NCI-H510A (cell line): ENCODE results near the gene NTM.
"Not testable (repeated sequence)": the region's sequence is repeated elsewhere in the genome, so short reads cannot be mapped to it uniquely, and the experiment has no call there.

Experiments
- DNase-seq: peaks from one replicate; lab custom pipeline; 2025; lab: John Stamatoyannopoulos, UW

The NTM gene

DNA sequence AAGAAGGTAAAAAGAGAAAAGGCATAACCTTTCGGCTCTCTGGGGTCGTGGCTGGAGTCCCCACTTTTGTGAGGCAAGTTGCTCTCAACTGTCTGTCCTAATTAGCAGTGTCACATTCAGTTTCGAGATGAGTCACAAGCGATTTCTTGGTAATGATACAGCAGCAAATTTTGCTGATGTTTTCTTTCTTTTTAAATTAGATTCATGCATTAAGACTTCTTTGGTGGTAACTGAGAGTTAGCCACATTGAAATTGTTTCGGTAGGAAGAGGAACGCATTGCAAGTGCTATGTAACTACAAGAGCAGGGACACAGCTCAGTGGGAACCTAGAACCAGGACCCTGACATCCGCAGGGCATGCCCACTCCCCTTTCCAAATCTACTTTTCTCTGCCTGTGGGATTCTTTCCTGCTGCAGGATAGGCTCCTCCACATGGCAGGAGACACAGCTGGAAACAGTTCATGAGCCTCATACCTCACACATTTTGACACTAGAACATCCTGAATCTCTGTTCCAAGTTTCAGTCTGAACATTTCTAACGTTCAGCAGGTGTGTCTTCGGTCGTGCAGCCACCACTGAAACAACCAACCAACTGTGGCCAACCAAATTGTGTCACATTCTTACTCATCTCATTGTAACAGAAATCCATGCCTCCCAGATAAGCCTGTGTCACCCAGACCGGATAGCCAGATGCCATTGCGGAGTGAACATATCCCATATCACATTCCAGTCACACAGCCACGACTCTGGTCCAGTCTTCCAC, 987.6 kb downstream of the NTM start:
- no peak for DNase-seq

DNA sequence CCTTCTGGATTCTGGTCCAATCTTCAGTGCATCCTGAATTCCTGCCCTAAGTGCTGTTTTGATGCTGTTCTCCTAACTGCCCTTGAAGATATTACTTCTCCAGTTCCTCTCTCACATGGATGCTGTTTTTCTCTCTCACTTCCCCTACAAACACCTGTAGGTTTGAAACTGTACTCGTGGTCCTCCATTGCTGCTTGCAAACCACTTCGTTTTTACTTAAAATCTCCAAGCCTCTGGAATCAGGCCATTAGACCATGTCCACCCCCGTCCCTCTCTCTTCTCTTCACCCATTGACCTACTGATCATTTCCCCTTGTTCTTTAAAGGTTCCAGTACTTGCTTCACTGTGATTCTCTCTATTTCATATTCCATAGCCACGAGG, 988.1 kb downstream of the NTM start:
- DNase-seq, result no peak

DNA sequence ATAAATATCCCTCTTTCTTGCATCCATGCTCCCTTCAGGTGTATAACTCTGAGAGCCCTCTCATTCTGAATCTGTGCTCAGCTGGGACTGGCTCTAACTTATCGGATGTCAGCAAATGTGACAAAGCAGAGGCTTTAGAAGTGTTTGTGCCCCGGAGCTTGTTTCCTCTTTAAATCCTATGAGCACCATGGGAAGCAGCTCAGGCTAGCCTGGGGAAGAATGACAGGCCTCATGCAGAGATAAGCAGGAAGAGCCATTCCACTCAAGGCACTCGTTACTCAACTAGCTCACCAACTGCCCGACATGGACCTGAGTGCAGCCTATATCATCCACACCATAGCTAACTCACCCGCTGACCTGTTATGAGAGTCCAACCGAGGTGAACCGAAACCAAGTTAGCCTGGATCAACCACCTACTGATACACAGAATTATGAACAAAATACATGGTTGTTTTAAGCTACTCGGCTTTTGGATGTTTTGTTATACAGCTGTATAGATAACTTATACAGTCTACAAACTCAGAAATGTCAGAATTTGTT, 990.7 kb downstream of the NTM start:
- peak; percentile 13 for DNase-seq

DNA sequence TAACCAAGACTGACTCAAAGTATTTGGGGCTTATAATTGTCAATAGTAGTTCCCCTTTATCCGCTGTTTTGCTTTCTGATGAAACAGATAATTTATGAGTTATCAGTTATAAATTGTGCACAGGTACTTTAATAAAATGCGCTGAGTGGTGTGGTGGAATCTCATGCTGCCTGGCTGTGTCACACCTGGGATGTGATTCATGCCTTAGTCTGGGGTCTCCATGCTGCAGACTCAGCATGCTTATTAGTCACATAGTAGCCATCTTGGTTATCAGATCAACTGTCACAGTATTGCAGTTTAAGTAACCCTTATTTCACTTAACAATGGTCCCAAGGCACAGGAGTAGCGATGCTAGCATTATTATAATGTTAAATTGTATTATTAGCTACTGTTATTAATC, 995.2 kb downstream of the NTM start:
- DNase-seq, result no peak

DNA sequence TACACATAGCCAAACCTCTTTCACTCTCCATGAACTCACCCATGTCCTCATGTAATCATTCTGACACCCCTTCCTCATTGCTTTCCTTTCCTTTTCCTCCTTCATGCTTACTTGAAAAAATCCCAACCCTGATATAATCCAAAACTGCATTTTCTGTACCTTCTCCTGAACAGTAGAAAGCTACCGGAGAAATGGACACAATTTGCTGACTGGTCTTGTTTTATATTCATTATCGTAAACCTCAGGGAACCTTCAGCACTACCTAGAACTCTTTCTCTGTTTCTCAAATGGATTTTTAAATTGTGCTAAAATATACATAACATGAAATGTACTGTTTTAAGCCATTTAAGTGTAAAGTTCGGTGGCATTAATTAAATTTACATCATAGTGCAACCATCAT, 996.9 kb downstream of the NTM start:
- no peak for DNase-seq

DNA sequence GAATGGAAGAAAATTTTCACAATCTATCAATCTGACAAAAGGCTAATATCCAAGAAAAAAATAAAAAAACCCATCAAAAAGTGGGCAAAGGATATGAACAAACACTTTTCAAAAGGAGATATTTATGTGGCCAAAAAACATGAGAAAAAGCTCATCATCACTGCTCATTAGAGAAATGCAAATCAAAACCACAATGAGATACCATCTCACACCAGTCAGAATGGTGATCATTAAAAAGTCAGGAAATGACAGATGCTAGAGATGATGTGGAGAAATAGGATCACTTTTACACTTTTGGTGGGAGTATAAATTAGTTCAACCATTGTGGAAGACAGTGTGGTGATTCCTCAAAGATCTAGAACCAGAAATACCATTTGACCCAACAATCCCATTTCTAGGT, 999.7 kb downstream of the NTM start:
- not testable (repeated sequence) for DNase-seq

DNA sequence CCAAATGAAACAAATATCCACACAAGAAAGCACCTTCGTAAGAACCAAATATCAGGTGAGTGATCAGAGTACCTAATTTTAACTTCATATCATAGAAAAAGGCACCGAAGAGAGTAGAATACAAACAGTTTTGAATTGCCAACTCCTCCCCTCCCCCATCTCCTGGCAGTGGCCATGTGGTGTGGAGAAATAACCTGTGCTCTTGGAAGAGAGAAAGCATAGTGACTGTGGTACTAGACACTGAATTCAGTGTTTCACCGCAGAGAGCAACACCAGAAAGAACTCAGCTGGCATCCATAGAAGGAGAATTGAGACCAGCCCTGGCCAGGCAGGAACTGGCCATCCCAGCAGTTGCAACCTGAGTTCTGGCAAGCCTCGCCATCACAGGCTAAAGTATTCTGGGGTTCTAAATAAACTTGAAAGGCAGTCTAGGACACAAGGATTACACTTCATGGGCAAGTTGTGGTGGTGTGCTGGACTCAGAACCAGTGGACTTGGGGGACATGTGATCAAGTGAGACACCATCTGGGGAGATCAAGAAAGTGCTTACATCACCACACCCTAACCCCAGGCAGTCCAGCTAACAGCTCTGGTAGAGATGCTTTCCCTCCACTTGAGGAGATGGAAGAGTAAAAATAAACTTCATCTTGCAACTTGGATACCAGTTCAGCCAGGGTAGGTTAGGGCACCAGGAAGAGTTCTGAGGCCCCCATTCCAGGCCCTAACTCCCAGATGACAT, 1003.2 kb downstream of the NTM start:
- no peak for DNase-seq

DNA sequence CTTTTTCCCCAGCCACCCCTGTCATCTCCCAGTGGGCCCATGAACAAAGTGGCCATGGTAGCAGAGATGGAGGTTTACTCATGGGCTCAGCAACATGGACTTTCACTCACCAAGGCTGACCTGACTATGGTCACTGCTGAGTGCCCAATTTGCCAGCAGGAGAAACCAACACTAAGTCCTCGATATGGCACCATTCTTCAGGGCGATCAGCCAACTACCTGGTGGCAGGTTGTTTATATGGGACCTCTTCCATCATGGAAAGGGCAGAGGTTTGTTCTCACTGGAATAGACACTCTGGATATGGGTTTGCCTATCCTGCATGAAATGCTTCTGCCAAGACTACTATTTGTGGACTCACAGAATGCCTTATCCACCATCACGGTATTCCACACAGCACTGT, 1009.1 kb downstream of the NTM start:
- DNase-seq, result no peak
